Mesendoderm (in vitro differentiated cells): ENCODE data around the gene FBF1.
A peak's percentile ranks its signal among the peaks of the same experiment; 100 is the strongest.

Experiments
- DNase-seq: peaks from one replicate; pipeline ENCODE4 v3.0.0; 2013
- H2AK5ac ChIP-seq: 2 replicates; pipeline ENCODE4 v1.6.1; 2013; ENCODE audit warnings: low read length, inconsistent platforms
- H2BK120ac ChIP-seq: 2 replicates; pipeline ENCODE4 v1.6.1; 2013; ENCODE audit warnings: low read depth, mild to moderate bottlenecking, low read length, moderate library complexity, mixed read lengths
- H2BK15ac ChIP-seq: replicated peaks from 2 replicates; pipeline ENCODE4 v1.6.1; 2013; ENCODE audit warnings: low read depth, mild to moderate bottlenecking, moderate library complexity
- H2BK5ac ChIP-seq: 2 replicates; pipeline ENCODE4 v1.6.1; 2013; ENCODE audit warnings: low read length, inconsistent platforms
- H3K18ac ChIP-seq: 2 replicates; pipeline ENCODE4 v1.6.1; 2013; ENCODE audit warnings: mild to moderate bottlenecking, low read length, mixed read lengths
- H3K23ac ChIP-seq: one replicate; pipeline ENCODE4 v1.6.1; 2013; ENCODE audit warnings: low read length
- H3K27ac ChIP-seq: 2 replicates; pipeline ENCODE4 v1.5.1; 2013; ENCODE audit warnings: low read depth, mild to moderate bottlenecking, inconsistent platforms, low read length, moderate library complexity
- H3K27me3 ChIP-seq: 2 replicates; pipeline ENCODE4 v1.6.1; 2013; ENCODE audit warnings: low read length, control low read depth, mild to moderate bottlenecking, inconsistent platforms; ENCODE audit not compliant: insufficient read depth, poor library complexity
- H3K36me3 ChIP-seq: 2 replicates; pipeline ENCODE4 v1.6.1; 2013; ENCODE audit warnings: low read length, inconsistent platforms; ENCODE audit not compliant: control insufficient read depth, insufficient read depth
- H3K4ac ChIP-seq: one replicate; pipeline ENCODE4 v1.6.1; 2013; ENCODE audit warnings: low read depth, mild to moderate bottlenecking, low read length, moderate library complexity
- H3K4me1 ChIP-seq: 2 replicates; pipeline ENCODE4 v1.6.1; 2013; ENCODE audit warnings: low read depth, low read length, inconsistent platforms; ENCODE audit not compliant: control insufficient read depth
- H3K4me2 ChIP-seq: 2 replicates; pipeline ENCODE4 v1.6.1; 2013; ENCODE audit warnings: low read length
- H3K4me3 ChIP-seq: 2 replicates; pipeline ENCODE4 v1.5.1; 2013; ENCODE audit warnings: mild to moderate bottlenecking, low read length
- H3K56ac ChIP-seq: one replicate; pipeline ENCODE4 v1.6.1; 2013; ENCODE audit warnings: low read length
- H3K79me1 ChIP-seq: 2 replicates; pipeline ENCODE4 v1.6.1; 2013; ENCODE audit warnings: low read length, inconsistent platforms
- H3K79me2 ChIP-seq: 2 replicates; pipeline ENCODE4 v1.6.1; 2013; ENCODE audit warnings: mild to moderate bottlenecking, low read length; ENCODE audit not compliant: control insufficient read depth, insufficient read depth
- H3K9ac ChIP-seq: 2 replicates; pipeline ENCODE4 v1.6.1; 2013; ENCODE audit warnings: low read length, inconsistent platforms
- H4K5ac ChIP-seq: one replicate; pipeline ENCODE4 v1.6.1; 2013; ENCODE audit warnings: low read length
- H4K8ac ChIP-seq: one replicate; pipeline ENCODE4 v1.6.1; 2013; ENCODE audit warnings: low read depth, mild to moderate bottlenecking, control low read depth, low read length, moderate library complexity
- WGBS: extraction: QIAGEN DNeasy Blood & Tissue Kit; methylation state at CpG from one replicate; pipeline ENCODE4 v1.1.7; 2013; ENCODE audit warnings: low lambda C conversion rate, missing lambda C conversion rate; ENCODE audit not compliant: insufficient coverage; ENCODE audit errors: extremely low coverage; 5-methylcytosine and 5-hydroxymethylcytosine counted together

FBF1 gene

GRCh38 chr17:75909812-75910274 lies 31.0 kb downstream of the FBF1 start:
- H3K23ac ChIP-seq = no peak overlapping the region
- H3K36me3 ChIP-seq = no peaks in the 10 kb centered on the region
- no peak overlapping the region for H4K8ac ChIP-seq
- no peak overlapping the region for H3K4me2 ChIP-seq
- H3K27me3 ChIP-seq = no peaks in the 10 kb centered on the region
- H2BK5ac ChIP-seq = no peak overlapping the region
- H3K79me1 ChIP-seq = no peaks in the 10 kb centered on the region
- no peak overlapping the region for H3K4ac ChIP-seq
- no peak overlapping the region for H2BK120ac ChIP-seq
- no peak overlapping the region for H2AK5ac ChIP-seq
- H4K5ac ChIP-seq = no peak overlapping the region
- H3K79me2 ChIP-seq = no peaks in the 10 kb centered on the region
- no peak for DNase-seq
- H3K56ac ChIP-seq = no peak overlapping the region
- H3K9ac ChIP-seq = no peak overlapping the region
- no peak overlapping the region for H2BK15ac ChIP-seq
- no peaks in the 10 kb centered on the region for H3K4me1 ChIP-seq
- H3K4me3 ChIP-seq = no peak overlapping the region
- WGBS = no CpG with 5 or more reads among the region's 11 CpGs
- H3K18ac ChIP-seq = no peak overlapping the region
- H3K27ac ChIP-seq = no peak overlapping the region

GRCh38 chr17:75909051-75909811 lies 31.6 kb downstream of the FBF1 start:
- Histone ChIP-seq H3K27me3 (no peaks in the 10 kb centered on the region), H3K4me2 (no peak overlapping the region), H3K36me3 (no peaks in the 10 kb centered on the region), H3K27ac (no peak overlapping the region), H4K8ac (no peak overlapping the region), H2BK15ac (no peak overlapping the region), H3K4ac (no peak overlapping the region), H3K79me2 (peaks cover under 1% of the 10 kb centered on the region), H3K18ac (no peak overlapping the region), H2BK5ac (no peak overlapping the region), H3K56ac (no peak overlapping the region), H3K4me3 (no peak overlapping the region), H3K23ac (no peak overlapping the region), H3K9ac (no peak overlapping the region), H2BK120ac (no peak overlapping the region), H2AK5ac (no peak overlapping the region), H4K5ac (no peak overlapping the region), H3K4me1 (no peaks in the 10 kb centered on the region), H3K79me1 (no peaks in the 10 kb centered on the region)
- DNase-seq = no peak
- WGBS = no CpG with 5 or more reads among the region's 14 CpGs

- Histone ChIP-seq H2BK5ac (no peak overlapping the region), H3K79me2 (peaks cover 5% of the 10 kb centered on the region), H2BK120ac (no peak overlapping the region), H4K8ac (no peak overlapping the region), H3K56ac (peak overlapping the region; percentile 5), H3K23ac (no peak overlapping the region), H2BK15ac (no peak overlapping the region), H4K5ac (no peak overlapping the region), H3K4me1 (no peaks in the 10 kb centered on the region), H3K18ac (no peak overlapping the region), H3K27ac (no peak overlapping the region), H3K4ac (no peak overlapping the region), H3K4me3 (no peak overlapping the region), H3K79me1 (peaks cover 2% of the 10 kb centered on the region), H3K4me2 (no peak overlapping the region), H2AK5ac (no peak overlapping the region), H3K9ac (no peak overlapping the region), H3K27me3 (no peaks in the 10 kb centered on the region), H3K36me3 (no peaks in the 10 kb centered on the region)
- peak; percentile 42 for DNase-seq
- no CpG with 5 or more reads among the region's 6 CpGs for WGBS
Measured at GRCh38 chr17:75908201-75908600, 32.6 kb downstream of the FBF1 start.

GRCh38 chr17:75906143-75906884 lies 34.5 kb downstream of the FBF1 start:
- Histone ChIP-seq H2AK5ac (peak overlapping the region; percentile 38), H4K5ac (no peak overlapping the region), H2BK5ac (no peak overlapping the region), H3K36me3 (peaks cover 4% of the 10 kb centered on the region), H3K79me2 (peaks cover 5% of the 10 kb centered on the region), H3K79me1 (peaks cover 2% of the 10 kb centered on the region), H3K4me1 (no peaks in the 10 kb centered on the region), H3K27me3 (no peaks in the 10 kb centered on the region), H3K4ac (no peak overlapping the region), H2BK15ac (no peak overlapping the region), H2BK120ac (no peak overlapping the region), H3K27ac (no peak overlapping the region), H3K4me3 (no peak overlapping the region), H4K8ac (no peak overlapping the region), H3K23ac (no peak overlapping the region), H3K4me2 (no peak overlapping the region), H3K9ac (no peak overlapping the region), H3K56ac (peak overlapping the region; percentile 49), H3K18ac (no peak overlapping the region)
- WGBS = no CpG with 5 or more reads among the region's 10 CpGs
- no peak for DNase-seq

GRCh38 chr17:75904749-75905521 lies 35.9 kb downstream of the FBF1 start, which contains the start of gene MRPL38:
Gene MRPL38 (minus strand): TSS chr17:75904884. CDS start chr17:75904875, 9 bp downstream.
- H3K4ac ChIP-seq = peak within 1 kb of the TSS; percentile 64
- DNase-seq = peak; percentile 98
- no peaks in the 10 kb centered on the region for H3K27me3 ChIP-seq
- H3K27ac ChIP-seq = peak within 1 kb of the TSS; percentile 77
- H2BK5ac ChIP-seq = no peak within 1 kb of the TSS
- H3K79me2 ChIP-seq = peaks cover 5% of the 10 kb centered on the region
- peak within 1 kb of the TSS; percentile 65 for H3K18ac ChIP-seq
- no peak within 1 kb of the TSS for H2BK15ac ChIP-seq
- no peak within 1 kb of the TSS for H2AK5ac ChIP-seq
- peaks cover 2% of the 10 kb centered on the region for H3K79me1 ChIP-seq
- H3K36me3 ChIP-seq = peaks cover 9% of the 10 kb centered on the region
- peak within 1 kb of the TSS; percentile 89 for H3K4me2 ChIP-seq
- no peak within 1 kb of the TSS for H4K8ac ChIP-seq
- no CpG with 5 or more reads among the region's 69 CpGs for WGBS
- no peaks in the 10 kb centered on the region for H3K4me1 ChIP-seq
- H3K4me3 ChIP-seq = peak within 1 kb of the TSS; percentile 95
- no peak within 1 kb of the TSS for H4K5ac ChIP-seq
- peak within 1 kb of the TSS; percentile 98 for H3K56ac ChIP-seq
- no peak within 1 kb of the TSS for H2BK120ac ChIP-seq
- peak within 1 kb of the TSS; percentile 83 for H3K9ac ChIP-seq
- no peak within 1 kb of the TSS for H3K23ac ChIP-seq
